ENCODE measurements around the gene GFPT2. TPM values are rescaled to one million over a fixed set of nuclear protein-coding genes. Genes with fewer than 3 reads are reported as not detected.

The GFPT2 gene
- total RNA-seq, 2 experiments from 2014 or later, result not detected

GRCh38 chr5:180358694-180359093, 5.6 kb upstream of the GFPT2 start:
- TF ChIP-seq EZH2phosphoT487 (IDR thresholded peaks at IDR 0.05; ENCODE audit: borderline replicate concordance, low read depth, low read length), result no peak
- no peak for TF ChIP-seq CTCF (conservative IDR thresholded peaks at IDR 0.05; ENCODE audit: low read length)
- Histone ChIP-seq H4K20me1 (ENCODE audit: insufficient read depth, low read length) (no peaks in the 10 kb centered on the region), H3K4me2 (ENCODE audit: low read length) (no peak overlapping the region), H3K9me2 (ENCODE audit: insufficient read depth, low read length) (no peaks in the 10 kb centered on the region), H3K9me3 (ENCODE audit: low read length) (no peaks in the 10 kb centered on the region), H3K79me2 (ENCODE audit: insufficient read depth, low read depth, low read length) (no peaks in the 10 kb centered on the region), H3K36me3 (ENCODE audit: insufficient read depth, low read length) (no peaks in the 10 kb centered on the region), H3K4me3 (ENCODE audit: low read depth, low read length, poor library complexity, severe bottlenecking) (no peak overlapping the region), H3K4me1 (ENCODE audit: insufficient read depth, low read length, poor library complexity, severe bottlenecking) (no peaks in the 10 kb centered on the region), H2AFZ (ENCODE audit: low read length) (no peak overlapping the region), H3K27ac (ENCODE audit: low read depth, low read length, poor library complexity, severe bottlenecking) (no peak overlapping the region)
- no TSS peak for BruUV-seq (replicated peaks)
- DNase-seq (ENCODE audit: low spot score), result no peak
- intact Hi-C loops (cut with micrococcal nuclease; ENCODE audit: unreplicated experiment), result no loop called here
- POLR2A ChIA-PET, result no interaction called here
- CTCF ChIA-PET (ENCODE audit: unreplicated experiment), result interaction anchor here (1.0 kb wide), 1 partner anchor 30 kb away, joined by 3 read pairs; no protein-coding TSS in a partner anchor

- CTCF ChIA-PET (ENCODE audit: unreplicated experiment), result interaction anchor here (1.0 kb wide), 1 partner anchor 30 kb away, joined by 3 read pairs; no protein-coding TSS in a partner anchor
- POLR2A ChIA-PET, result no interaction called here
- no peak for TF ChIP-seq CTCF (conservative IDR thresholded peaks at IDR 0.05; ENCODE audit: low read length)
- no peak for TF ChIP-seq EZH2phosphoT487 (IDR thresholded peaks at IDR 0.05; ENCODE audit: borderline replicate concordance, low read depth, low read length)
These were observed 5.0 kb upstream of the GFPT2 start for GRCh38 chr5:180358179-180358578.

GRCh38 chr5:180354966-180355365, 1.8 kb upstream of the GFPT2 start:
- Histone ChIP-seq H3K4me2 (ENCODE audit: low read length) (no peak overlapping the region), H4K20me1 (ENCODE audit: insufficient read depth, low read length) (no peaks in the 10 kb centered on the region), H3K27ac (ENCODE audit: low read depth, low read length, poor library complexity, severe bottlenecking) (no peak overlapping the region), H3K9me2 (ENCODE audit: insufficient read depth, low read length) (no peaks in the 10 kb centered on the region), H2AFZ (ENCODE audit: low read length) (no peak overlapping the region), H3K36me3 (ENCODE audit: insufficient read depth, low read length) (no peaks in the 10 kb centered on the region), H3K4me1 (ENCODE audit: insufficient read depth, low read length, poor library complexity, severe bottlenecking) (no peaks in the 10 kb centered on the region), H3K79me2 (ENCODE audit: insufficient read depth, low read depth, low read length) (no peaks in the 10 kb centered on the region), H3K4me3 (ENCODE audit: low read depth, low read length, poor library complexity, severe bottlenecking) (no peak overlapping the region), H3K9me3 (ENCODE audit: low read length) (no peaks in the 10 kb centered on the region)
- ChIA-PET CTCF (ENCODE audit: unreplicated experiment) (no interaction called here), POLR2A (no interaction called here)
- no TSS peak for BruUV-seq (replicated peaks)
- intact Hi-C loops (cut with micrococcal nuclease; ENCODE audit: unreplicated experiment), result no loop called here
- TF ChIP-seq CTCF (conservative IDR thresholded peaks at IDR 0.05; ENCODE audit: low read length) (no peak), EZH2phosphoT487 (IDR thresholded peaks at IDR 0.05; ENCODE audit: borderline replicate concordance, low read depth, low read length) (no peak)
- no peak for DNase-seq (ENCODE audit: low spot score)

More at GRCh38 chr5:180358179-180358578, 5.0 kb upstream of the GFPT2 start:
- Histone ChIP-seq H3K79me2 (ENCODE audit: insufficient read depth, low read depth, low read length) (no peaks in the 10 kb centered on the region), H2AFZ (ENCODE audit: low read length) (no peak overlapping the region), H4K20me1 (ENCODE audit: insufficient read depth, low read length) (no peaks in the 10 kb centered on the region), H3K9me2 (ENCODE audit: insufficient read depth, low read length) (no peaks in the 10 kb centered on the region), H3K4me1 (ENCODE audit: insufficient read depth, low read length, poor library complexity, severe bottlenecking) (no peaks in the 10 kb centered on the region), H3K9me3 (ENCODE audit: low read length) (no peaks in the 10 kb centered on the region), H3K36me3 (ENCODE audit: insufficient read depth, low read length) (no peaks in the 10 kb centered on the region), H3K4me3 (ENCODE audit: low read depth, low read length, poor library complexity, severe bottlenecking) (no peak overlapping the region), H3K27ac (ENCODE audit: low read depth, low read length, poor library complexity, severe bottlenecking) (no peak overlapping the region), H3K4me2 (ENCODE audit: low read length) (no peak overlapping the region)
- intact Hi-C loops (cut with micrococcal nuclease; ENCODE audit: unreplicated experiment), result no loop called here
- no TSS peak for BruUV-seq (replicated peaks)
- no peak for DNase-seq (ENCODE audit: low spot score)
